HG03159 (cell line): ENCODE data around the gene DPY19L2.
A peak's percentile ranks its signal among the peaks of the same experiment; 100 is the strongest.
"Not testable (repeated sequence)": the region's sequence is repeated elsewhere in the genome, so short reads cannot be mapped to it uniquely, and the experiment has no call there.

Source experiments
- ATAC-seq: cut with Tn5 transposase; IDR thresholded peaks from one replicate; pipeline ENCODE4 v1.9.1; 2021; ENCODE audit warnings: mild to moderate bottlenecking, moderate library complexity; ENCODE audit not compliant: unreplicated experiment

The DPY19L2 gene

DNA sequence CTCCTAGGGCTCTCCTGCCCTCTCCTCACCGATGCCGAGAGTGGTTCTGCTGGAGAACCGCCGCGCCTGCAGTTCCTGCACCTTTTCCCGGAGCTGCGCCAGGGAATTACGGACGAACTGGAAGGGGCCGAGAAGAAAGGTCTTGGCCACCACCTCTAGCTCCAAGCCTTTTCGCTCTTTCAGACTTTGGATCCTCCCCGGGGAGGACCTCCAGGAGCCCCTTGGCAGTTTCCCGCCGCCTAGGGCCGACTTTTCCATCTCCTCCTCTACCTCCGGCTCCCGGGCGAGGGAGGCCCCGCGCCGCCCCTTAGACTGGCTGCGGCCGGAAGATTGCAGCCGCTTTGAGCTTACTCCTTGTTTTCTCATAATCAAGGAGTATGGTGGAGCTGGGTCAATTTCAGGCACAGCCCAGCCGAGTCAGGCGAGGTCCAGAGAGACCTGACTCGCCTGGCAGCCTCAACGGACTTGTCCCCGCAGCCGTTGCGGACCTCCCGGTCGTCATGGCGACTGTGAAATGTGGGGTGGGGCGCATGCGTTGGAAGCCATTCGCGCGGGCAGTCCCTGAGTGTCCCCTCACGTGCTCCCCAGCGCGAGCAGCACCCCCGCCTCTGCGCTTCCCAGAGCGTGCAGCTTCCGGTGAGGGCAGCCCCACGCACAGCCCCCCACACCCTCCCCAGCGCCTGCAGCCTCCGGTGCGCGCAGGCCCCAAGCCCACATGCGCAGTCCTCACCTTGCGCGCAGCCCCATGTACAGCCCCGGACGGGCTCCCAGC, at the start of gene DPY19L2:
Gene DPY19L2 (minus strand): TSS at position 466 of the 772 bp plus-strand sequence. CDS start 100 bp downstream, at position 366.
- ATAC-seq = peak; percentile 92

DNA sequence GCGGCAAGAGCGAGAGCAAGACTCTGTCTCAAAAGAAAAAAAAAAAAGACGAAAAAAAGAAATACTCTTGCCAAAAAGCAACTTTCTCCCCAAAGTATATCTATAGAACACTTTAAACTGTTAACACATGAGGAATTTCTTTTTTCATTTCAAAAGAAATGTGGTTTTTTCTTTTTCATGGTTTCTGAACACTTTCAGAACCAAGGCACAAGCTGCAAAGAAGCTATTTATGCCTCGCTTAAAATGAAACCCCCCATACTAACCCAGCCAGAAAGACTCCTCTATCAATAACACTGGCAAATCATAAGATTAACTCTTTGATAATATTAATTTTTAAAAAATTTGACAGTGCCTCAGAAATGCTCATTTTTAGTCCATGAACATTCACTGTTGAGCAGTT, 48.6 kb upstream of the DPY19L2 start:
- not testable (repeated sequence) for ATAC-seq

DNA sequence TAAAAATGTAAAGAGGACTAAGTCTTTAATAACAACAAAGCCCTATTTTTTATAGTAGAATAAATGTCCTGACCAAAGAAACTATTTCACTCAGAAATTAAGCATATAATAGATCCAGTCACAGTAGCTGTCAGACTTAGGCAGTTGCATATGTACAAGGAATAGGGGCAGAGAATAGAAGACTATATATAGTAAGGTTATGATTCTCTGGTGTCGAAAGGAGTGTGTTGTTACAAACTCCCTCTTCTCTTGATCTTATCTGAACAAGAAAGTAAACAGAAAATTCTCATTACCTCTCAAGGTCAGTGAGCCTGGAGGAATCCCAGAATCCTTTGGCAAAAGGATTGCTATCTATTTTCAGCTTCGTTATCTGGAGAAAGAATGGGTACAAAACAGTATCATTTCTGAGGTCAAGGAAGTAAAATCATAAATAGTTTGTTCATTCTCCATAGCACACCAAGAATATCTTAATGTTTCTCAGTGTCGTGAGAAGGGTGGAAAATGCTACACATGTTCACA, 46.9 kb upstream of the DPY19L2 start:
- ATAC-seq = not testable (repeated sequence)

DNA sequence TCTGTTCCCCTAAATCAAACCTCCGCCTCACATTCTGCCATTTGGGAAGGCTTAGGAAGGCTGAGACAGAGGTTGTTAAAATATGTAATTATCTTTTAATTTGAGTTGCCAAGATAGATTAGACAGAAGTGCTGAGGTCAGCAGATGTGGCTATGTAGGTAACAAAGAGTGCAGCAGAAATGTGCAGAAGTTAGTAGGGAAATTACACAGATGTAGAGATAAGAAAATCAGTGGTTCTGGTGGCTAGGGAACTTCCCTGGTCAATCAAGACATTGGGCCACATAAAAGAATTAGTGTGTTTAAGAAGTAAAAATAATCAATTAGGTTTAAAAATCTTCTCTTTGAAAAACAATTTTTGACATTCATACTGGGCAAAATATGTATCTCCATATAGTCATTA, 46.1 kb upstream of the DPY19L2 start:
- ATAC-seq = not testable (repeated sequence)

DNA sequence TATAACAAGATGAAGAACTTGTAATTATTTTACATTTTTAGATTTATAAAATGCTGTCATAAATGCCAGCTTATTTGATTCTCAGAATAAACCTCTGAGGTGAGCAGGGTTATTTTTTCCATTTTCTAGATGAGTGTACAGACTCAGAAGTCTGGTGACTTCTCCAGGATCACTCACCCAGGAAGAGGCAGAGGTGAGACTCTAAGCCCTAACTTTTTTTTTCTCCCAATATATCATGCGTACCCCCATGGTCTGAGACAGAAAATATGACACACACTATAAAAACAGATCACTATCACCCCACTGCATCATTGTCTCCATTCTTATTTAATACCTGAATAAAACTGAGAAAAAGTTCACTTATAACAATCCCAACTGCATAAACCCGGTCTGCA, 45.4 kb upstream of the DPY19L2 start:
- not testable (repeated sequence) for ATAC-seq

DNA sequence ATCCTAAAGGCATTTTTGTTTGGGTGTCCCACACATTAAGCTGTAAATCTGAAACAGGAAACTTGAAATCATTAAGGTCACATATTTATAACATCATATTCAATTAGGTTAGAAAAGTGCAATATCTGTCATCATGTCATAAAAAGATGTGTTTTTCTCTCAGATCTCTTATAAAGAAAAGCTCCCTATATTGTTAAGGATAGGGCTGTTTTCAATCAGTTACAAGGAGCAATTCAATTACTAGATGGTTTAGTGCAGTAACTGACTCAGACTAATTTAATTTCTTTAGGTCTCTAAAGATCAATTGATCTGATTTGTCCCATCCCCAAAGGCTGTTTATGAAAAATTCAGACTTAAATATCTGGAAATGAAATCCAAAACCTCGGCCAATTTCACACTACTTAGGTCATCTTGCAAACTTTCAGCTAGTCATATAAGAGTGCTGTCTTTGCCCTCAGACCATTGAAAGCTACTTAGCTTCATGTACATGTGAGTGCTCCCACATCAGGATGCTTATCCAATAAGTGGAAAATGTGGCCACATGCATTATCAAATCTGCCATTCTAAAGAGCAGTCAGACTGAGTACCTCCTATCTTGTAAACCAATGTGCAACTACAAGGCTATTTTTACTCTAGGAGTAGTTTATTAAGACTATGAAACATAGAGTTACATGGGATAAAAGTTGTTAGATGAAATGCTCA, 44.8 kb upstream of the DPY19L2 start:
- ATAC-seq = not testable (repeated sequence)

DNA sequence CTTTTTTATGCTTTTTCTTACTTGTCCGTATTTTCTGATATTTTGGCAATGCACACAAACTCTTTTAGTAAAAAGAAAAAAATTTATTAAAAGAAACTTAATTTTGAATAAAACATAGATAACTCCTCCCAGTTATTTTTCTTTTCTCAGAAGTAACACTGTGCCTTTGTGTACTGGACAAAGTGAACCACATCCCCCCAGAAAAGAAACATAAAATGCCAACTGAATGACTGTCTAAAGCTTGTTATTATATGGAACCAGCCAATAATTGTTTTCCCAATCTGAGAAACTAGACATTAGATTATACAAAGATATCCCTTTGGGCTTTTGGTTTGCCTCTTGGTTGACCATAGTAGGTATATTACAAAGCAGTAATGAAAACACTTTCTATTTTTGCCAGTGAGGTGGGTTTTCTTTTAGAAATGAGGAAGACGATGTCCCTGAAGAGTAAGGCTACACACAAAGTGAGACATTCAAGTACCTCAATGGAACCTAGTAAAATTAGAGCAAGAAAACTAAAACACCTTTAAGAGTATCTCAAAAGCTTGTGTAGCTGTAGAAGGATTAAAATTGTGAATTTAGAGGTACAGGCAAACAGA, 44.2 kb upstream of the DPY19L2 start:
- not testable (repeated sequence) for ATAC-seq

DNA sequence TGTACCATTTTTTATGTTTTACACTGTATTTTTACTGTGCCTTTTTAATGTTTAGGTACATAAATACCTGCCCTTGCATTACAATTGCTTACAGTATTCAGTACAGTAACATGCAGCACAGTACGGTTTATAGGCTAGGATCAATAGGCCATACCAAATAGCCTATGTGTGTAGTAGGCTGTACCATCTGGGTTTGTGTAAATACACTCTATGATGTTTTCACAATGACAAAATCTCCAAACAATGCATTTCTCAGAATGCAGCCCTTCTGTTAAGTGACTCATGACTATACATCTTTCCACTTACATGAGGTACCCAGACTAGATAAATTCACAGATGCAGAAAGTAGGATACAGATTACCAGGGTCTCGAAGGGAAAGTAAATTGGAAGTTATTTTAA, 43.0 kb upstream of the DPY19L2 start:
- not testable (repeated sequence) for ATAC-seq

DNA sequence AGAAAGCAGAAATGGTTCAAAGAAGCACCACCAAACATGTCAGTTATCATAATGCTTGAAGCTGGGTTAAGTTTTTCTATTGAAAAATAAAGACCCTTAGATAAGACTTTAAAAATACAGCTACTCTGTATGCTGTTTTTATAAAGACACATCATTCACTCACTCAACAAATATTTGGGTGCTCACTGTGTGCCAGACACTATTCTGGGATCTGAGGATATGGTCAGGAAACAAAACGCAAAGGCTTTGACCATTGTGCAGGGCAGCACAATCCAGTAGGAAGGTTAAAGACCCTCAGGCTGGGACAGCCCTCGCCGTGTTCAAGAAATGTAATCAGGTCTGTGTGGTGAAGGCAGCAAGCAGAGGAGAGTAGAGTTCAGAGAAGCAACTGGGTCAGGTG, 38.0 kb upstream of the DPY19L2 start:
- ATAC-seq = no peak

DNA sequence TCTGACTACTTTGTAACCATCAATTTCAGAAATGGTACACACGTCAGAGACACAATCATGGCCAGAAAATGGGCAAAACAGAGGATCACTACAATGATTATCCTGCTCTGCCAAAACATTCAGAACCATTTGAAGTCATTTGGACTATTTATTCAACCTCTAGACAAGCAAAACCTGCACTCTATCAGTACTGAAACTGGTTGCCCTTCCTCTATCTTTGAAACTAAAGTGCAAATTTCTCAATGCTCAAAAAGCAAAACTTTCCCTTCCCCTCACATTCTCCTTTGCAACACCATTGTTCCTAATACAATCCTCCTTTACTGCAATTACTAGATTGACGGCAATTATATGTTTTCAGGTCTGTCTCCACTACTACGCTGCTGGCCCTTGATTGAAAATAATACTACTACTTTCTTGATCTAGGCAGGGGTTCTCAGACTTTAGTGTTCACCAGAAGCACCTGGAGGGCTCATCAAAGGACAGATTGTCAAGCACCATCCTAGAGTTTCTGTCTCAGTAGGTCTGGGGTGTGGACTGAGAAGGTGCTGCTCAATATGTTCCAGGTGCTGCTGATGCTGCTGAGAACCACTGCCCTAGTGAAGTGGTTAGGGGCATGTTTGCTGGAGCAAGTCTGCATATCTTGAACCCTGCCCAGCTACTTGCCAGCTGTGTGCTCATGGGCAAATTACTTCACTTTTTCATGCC, 31.5 kb upstream of the DPY19L2 start:
- ATAC-seq = peak; percentile 55

DNA sequence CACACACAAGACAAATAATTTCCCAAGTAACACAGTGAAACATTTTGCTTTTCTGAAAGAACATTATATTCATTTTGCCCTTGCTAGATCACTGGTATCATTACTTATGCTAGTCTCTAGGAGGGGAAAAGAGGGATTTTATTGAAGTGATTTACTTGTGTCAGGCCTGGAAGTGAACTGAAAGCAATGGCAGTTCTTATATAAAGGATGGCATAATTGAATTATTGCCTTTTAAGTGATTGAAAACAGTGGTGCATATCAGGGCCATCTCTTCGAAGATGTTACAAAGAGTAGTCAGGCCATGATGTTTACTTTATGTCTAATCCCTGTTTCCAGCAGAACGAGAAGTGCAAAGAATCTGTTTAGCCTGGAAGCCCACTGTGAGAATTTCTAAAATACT, 30.7 kb upstream of the DPY19L2 start:
- ATAC-seq = not testable (repeated sequence)

DNA sequence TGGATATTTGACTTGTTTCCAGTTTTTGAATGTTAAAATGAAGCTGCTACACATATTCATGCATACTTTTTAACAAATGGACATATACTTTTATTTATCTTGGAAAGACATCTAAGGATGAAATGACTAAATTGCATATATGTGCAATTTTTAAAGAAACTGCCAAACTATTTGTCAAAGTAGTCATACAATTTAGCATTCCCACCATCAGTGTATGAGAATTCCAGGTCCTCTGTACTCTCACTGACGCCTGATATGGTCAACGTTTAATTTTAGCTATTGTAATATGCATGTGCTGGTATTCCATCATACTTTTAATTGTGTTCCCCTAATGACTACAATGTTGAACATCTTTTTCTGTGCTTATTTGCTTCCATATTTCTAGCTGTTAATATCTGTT, 22.5 kb upstream of the DPY19L2 start:
- not testable (repeated sequence) for ATAC-seq

DNA sequence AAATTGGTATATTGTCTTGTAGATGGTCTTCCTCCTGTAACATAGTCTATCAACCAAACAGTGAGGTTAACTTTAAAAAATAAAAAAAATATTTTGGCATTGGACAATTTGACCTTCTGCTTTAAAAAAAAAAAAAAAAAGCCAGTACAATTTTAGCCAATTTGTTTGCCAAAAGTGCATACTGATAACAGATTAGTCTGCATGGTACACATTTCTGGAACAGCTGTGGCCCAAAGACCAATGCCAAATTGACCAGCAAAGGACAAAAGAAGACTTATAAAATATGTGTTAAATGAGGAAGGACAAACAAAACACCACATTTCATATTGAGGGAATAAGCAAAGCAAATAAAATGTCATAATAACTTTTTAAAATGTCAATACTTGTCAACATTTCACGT, 20.8 kb upstream of the DPY19L2 start:
- not testable (repeated sequence) for ATAC-seq

DNA sequence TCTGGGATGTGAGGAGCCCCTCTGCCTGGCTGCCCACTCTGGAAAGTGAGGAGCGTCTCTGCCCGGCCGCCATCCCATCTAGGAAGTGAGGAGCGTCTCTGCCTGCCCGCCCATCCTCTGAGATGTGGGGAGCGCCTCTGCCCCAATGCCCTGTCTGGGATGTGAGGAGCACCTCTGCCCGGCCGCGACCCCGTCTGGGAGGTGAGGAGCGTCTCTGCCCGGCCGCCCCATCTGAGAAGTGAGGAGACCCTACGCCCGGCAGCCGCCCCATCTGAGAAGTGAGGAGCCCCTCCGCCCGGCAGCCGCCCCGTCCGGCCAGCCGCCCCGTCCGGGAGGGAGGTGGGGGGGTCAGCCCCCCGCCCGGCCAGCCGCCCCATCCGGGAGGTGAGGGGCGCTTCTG, 18.3 kb upstream of the DPY19L2 start:
- ATAC-seq = not testable (repeated sequence)

DNA sequence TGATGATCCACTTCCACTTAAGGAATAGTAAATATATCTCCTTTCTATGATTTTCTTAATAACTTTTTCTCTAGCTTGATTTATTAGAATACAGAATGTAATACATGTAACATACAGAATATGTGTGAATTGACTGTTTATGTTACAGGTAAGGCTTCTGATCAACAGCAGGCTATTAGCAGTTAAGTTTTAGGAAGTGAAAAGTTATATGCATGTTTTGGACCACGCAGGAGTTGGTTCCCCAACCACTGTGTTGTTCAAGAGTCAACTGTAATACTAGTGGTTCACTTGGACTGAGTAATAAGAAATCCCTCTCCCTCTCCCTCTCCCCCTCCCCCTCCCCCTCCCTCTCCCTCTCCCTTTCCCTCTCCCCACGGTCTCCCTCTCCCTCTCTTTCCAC, 17.5 kb upstream of the DPY19L2 start:
- peak; percentile 54 for ATAC-seq

DNA sequence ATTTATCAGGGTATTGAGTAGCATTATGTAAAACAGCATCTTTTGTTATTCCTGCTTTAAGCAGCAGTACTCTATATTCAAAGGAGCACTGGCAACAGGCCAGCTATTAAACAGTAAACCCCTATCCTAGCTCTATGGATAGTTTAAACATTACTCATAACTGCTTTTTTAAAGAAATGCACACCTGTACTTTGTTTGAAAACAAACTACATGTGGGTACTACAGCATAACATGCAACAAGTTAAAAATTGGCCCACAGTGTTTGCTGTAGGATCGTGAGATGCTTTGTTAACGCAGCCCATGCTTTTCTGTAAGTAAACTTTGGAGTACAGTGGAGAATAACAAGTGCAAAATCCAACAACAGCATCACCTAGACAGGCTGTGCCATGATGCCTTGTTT, 14.3 kb upstream of the DPY19L2 start:
- ATAC-seq = not testable (repeated sequence)

DNA sequence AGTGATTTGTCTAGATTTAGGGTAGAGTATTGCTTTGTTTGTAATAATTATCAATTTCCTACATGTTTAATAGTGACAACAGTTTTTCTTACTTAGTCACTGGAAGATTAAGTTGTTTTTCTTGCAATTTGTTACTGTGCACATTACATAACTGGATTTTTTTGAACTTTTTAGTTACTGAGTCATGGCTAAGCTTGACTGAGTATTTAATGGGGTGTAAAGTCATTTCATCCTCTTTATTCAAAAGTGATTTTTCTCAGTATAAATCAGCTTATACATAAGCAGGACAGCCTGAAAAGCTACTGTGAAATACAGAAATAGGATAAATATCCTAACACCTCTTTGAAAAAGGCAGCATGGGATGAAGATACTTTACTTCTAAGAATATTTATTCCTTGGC, 12.5 kb upstream of the DPY19L2 start:
- ATAC-seq = not testable (repeated sequence)

DNA sequence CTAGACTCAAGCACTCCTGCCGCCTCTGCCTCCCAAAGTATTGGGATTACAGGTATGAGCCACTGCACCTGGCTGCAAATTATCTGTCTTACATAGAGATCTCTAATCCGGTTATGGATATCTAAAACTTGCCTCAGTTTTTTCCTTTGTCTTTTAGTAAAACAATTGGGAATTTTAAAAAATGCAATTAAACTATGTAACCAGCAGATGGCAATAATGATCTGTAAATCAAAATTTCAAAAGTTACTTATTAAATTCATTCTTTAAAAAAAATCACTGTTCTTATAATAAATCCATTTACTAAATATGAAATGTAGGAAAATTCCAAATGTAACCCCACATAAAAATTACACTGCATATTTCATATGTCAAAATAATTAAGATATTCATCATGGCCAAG, 4.3 kb upstream of the DPY19L2 start:
- not testable (repeated sequence) for ATAC-seq

DNA sequence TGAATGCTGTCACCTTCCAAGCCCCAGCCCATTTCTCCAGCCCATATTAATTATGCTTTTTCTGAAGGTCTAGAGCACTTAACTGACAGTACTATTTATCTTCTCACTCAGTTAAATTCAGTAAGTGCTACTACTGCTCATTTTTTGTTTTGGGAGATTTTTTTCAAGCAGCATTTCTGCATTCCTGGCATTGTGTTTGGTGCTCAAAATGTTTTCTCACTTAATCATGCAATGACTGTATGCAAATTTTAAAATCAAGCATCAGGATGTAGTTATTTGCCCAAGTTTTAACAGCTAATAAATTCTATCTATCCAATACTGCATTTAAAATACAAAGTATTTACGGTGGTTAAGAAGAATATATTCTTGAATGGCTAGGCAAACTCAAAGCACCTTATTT, 1.6 kb upstream of the DPY19L2 start:
- not testable (repeated sequence) for ATAC-seq

DNA sequence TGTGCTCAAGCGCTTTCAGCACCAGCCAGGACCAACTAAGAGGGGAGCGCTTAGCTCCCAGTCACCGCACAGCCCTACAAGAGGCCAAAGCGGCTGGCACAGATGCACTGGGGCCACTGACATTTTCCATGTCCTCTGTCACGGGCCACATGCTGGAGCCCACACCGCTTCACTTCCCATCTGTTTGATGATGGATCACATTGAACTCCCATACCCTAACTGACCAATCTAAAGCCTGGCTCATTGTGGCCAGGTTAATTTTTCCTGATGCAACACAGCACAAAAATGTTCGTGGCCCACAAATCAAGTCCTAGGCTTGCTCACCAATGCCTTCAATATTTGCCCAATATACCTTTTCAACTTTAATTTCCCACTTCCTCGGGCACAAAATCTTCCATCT, 1.1 kb upstream of the DPY19L2 start:
- not testable (repeated sequence) for ATAC-seq

DNA sequence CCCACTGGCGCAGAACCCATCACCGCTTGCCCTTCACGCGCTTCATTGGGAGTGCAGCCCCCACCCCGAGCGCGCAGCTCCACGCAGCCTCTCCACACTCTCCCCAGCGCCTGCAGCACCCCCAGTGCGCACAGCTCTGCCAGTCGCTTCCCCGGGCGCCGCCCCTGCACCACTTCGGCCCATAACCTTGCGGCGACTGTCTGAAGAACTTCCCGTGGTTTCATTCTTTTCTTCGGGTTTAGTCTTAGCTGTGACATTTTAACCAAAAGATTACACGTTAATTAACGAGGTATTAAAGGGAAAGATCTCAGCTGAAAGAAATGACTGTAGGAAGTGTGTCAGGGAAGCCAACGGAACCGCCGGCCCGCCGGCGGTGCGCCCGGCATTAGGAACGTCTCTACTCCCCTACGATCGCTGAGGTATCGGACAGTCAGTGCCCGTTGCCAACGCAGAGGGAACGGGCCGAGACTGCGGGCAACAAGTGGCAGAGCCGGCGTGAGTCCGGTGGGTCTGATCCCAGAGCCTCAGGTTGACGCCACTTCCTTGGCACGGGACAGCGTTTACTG, 590 bp upstream of the DPY19L2 start:
- ATAC-seq = peak; percentile 37
